HCT116 (cell line): ENCODE results near the gene SOX15. TPM values are rescaled to one million over a fixed set of nuclear protein-coding genes. Genes with fewer than 3 reads are reported as not detected.

Source experiments
- ATAC-seq: fragments of 200-7000 bp; cut with Tn5 transposase; 2 replicates; pipeline ENCODE4 v1.9.1; 2020; ENCODE audit warnings: mild to moderate bottlenecking, moderate library complexity
- BruUV-seq: library from RNA; stranded (reverse); fragments of 400-500 nt; replicated peaks from 2 replicates; lab custom pipeline; 2021; lab: Mats Ljungman, UMichigan
- CTCF ChIA-PET: fragments of 300-600 bp; sonication (Branson Sonifier 250); formaldehyde crosslinking; loops from one replicate; lab custom pipeline; 2021; ENCODE audit warnings: antibody characterized with exemption; lab: Charles Lee
- POLR2A ChIA-PET: fragments of 300-600, 350-600 bp; sonication (Branson Sonifier 250); formaldehyde crosslinking; loops from one replicate; lab custom pipeline; 2021; ENCODE audit warnings: antibody characterized with exemption; lab: Charles Lee
- RAD21 ChIA-PET, 2 experiments: fragments of 300-600 bp; sonication (Branson Sonifier 250); formaldehyde crosslinking; loops; one replicate each; lab custom pipeline; 2023; ENCODE audit warnings: low total read pairs in 2 of 2; ENCODE audit not compliant: uncharacterized antibody in 2 of 2, unreplicated experiment in 2 of 2, low non-redundant PET in 1 of 2; lab: Charles Lee
- DNase-seq: peaks from one replicate; pipeline ENCODE4 v3.0.0-alpha.2; 2010; ENCODE audit warnings: low read depth, low spot score
- H2AFZ ChIP-seq: fragments of 200-600 bp; shearing (Covaris generic), sonication (generic); 2 replicates; pipeline ENCODE4 v1.6.1; 2017; ENCODE audit warnings: low read depth, mixed run types, mixed read lengths, antibody characterized with exemption, low read length; ENCODE audit not compliant: poor library complexity, severe bottlenecking
- H3K27ac ChIP-seq: 2 replicates; pipeline ENCODE4 v1.5.1; 2012; ENCODE audit warnings: low read depth, low read length
- H3K27me3 ChIP-seq: fragments of 200-600 bp; sonication (generic); 2 replicates; pipeline ENCODE4 v1.6.1; 2016; ENCODE audit warnings: mixed run types, low read length, mixed read lengths; ENCODE audit not compliant: insufficient read depth
- H3K36me3 ChIP-seq, 2 experiments: fragments of 200-500 bp in 1 of 2; fragments of 200-600 bp in 1 of 2; sonication (Bioruptor generic) in 1 of 2; sonication (generic) in 1 of 2; 2 replicates each; pipeline versions ENCODE4 v1.5.1 to v1.6.1; 2014 to 2016; ENCODE audit warnings: low read length in 2 of 2, inconsistent platforms in 1 of 2, mixed read lengths in 1 of 2, mixed run types in 1 of 2; ENCODE audit not compliant: insufficient read depth in 2 of 2, control insufficient read depth in 1 of 2
- H3K4me1 ChIP-seq, 2 experiments: fragments of 200-600 bp in 1 of 2; sonication (generic) in 1 of 2; 2 replicates each; pipeline versions ENCODE4 v1.5.1 to v1.6.1; 2012 to 2017; ENCODE audit warnings: low read length in 2 of 2, inconsistent platforms in 1 of 2, mild to moderate bottlenecking in 1 of 2, mixed read lengths in 1 of 2, mixed run types in 1 of 2, moderate library complexity in 1 of 2; ENCODE audit not compliant: insufficient read depth in 2 of 2, control insufficient read depth in 1 of 2
- H3K4me2 ChIP-seq: fragments of 200-600 bp; sonication (generic); 2 replicates; pipeline ENCODE4 v1.6.1; 2017; ENCODE audit warnings: mixed run types, low read length, mixed read lengths
- H3K4me3 ChIP-seq, 2 experiments: fragments of 200-600 bp in 1 of 2; sonication (generic) in 1 of 2; replicated peaks in 1 of 2; 2 replicates each; pipeline ENCODE4 v1.5.1; 2011 to 2016; ENCODE audit warnings: low read length in 2 of 2, control low read depth in 1 of 2, low read depth in 1 of 2, mild to moderate bottlenecking in 1 of 2, mixed read lengths in 1 of 2, mixed run types in 1 of 2
- H3K79me2 ChIP-seq: fragments of 200-600 bp; sonication (generic); 2 replicates; pipeline ENCODE4 v1.6.1; 2017; ENCODE audit warnings: mild to moderate bottlenecking, mixed run types, low read length, moderate library complexity, mixed read lengths; ENCODE audit not compliant: insufficient read depth
- H3K9ac ChIP-seq: fragments of 200-600 bp; sonication (generic); 2 replicates; pipeline ENCODE4 v1.6.1; 2016; ENCODE audit warnings: low read length, mixed read lengths
- H3K9me2 ChIP-seq: fragments of 200-600 bp; sonication (generic), shearing (Covaris generic); 2 replicates; pipeline ENCODE4 v1.6.1; 2017; ENCODE audit warnings: mixed run types, mild to moderate bottlenecking, moderate library complexity; ENCODE audit not compliant: insufficient read depth
- H3K9me3 ChIP-seq, 2 experiments: fragments of 200-500 bp in 1 of 2; fragments of 200-600 bp in 1 of 2; sonication (Bioruptor generic) in 1 of 2; sonication (generic) in 1 of 2; 2 replicates each; pipeline ENCODE4 v1.6.1; 2014 to 2017; ENCODE audit warnings: low read length in 2 of 2, mixed read lengths in 2 of 2, inconsistent platforms in 1 of 2, low read depth in 1 of 2, mild to moderate bottlenecking in 1 of 2, mixed run types in 1 of 2, moderate library complexity in 1 of 2; ENCODE audit not compliant: control insufficient read depth in 1 of 2, insufficient read depth in 1 of 2
- H4K20me1 ChIP-seq: fragments of 200-600 bp; sonication (generic), shearing (Covaris generic); 2 replicates; pipeline ENCODE4 v1.6.1; 2017; ENCODE audit warnings: mixed run types, mild to moderate bottlenecking, moderate library complexity; ENCODE audit not compliant: insufficient read depth
- CEBPB ChIP-seq: IDR thresholded peaks from 2 replicates; pipeline ENCODE4 v1.6.1; 2012; ENCODE audit warnings: low read depth
- ELF1 ChIP-seq: IDR thresholded peaks from 2 replicates; pipeline ENCODE4 v1.6.1; 2012; ENCODE audit warnings: low read depth, borderline replicate concordance
- JUND ChIP-seq: IDR thresholded peaks from 2 replicates; pipeline ENCODE4 v1.6.1; 2012
- POLR2A ChIP-seq: IDR thresholded peaks from 2 replicates; pipeline ENCODE4 v1.7.0; 2011; ENCODE audit warnings: borderline replicate concordance; ENCODE audit not compliant: insufficient read depth, insufficient read length; ENCODE audit errors: extremely low read depth
- POLR2AphosphoS5 ChIP-seq: IDR thresholded peaks from 2 replicates; pipeline ENCODE4 v1.6.1; 2011; ENCODE audit warnings: mild to moderate bottlenecking, low read depth, low read length, moderate library complexity
- TCF7L2 ChIP-seq: IDR thresholded peaks from 2 replicates; pipeline ENCODE4 v1.7.0; 2011; ENCODE audit warnings: borderline replicate concordance, inconsistent platforms; ENCODE audit not compliant: insufficient read depth, insufficient read length; ENCODE audit errors: extremely low read depth
- ZNF274 ChIP-seq: fragments of 200-500 bp; sonication (Bioruptor generic); IDR thresholded peaks from 2 replicates; pipeline ENCODE4 v1.6.1; 2014; ENCODE audit warnings: mild to moderate bottlenecking, low read depth, low read length, inconsistent platforms
- intact Hi-C: fragments of 100-400 bp; cut with micrococcal nuclease; formaldehyde crosslinking; loops from 2 replicates; pipeline ENCODE4 v1.10.0; 2022
- total RNA-seq: library from RNA; stranded (reverse); gene quantifications from one replicate; pipeline ENCODE4 v1.2.1, GENCODE V29; 2021; ENCODE audit not compliant: unreplicated experiment
- TF ChIP-seq, protein P1 (sequence below): IDR thresholded peaks from 2 replicates; pipeline ENCODE4 v1.6.1; 2012; ENCODE audit warnings: low read depth

Gene SOX15
- total RNA-seq, 1 experiment from 2014 or later = 0.69 TPM

DNA sequence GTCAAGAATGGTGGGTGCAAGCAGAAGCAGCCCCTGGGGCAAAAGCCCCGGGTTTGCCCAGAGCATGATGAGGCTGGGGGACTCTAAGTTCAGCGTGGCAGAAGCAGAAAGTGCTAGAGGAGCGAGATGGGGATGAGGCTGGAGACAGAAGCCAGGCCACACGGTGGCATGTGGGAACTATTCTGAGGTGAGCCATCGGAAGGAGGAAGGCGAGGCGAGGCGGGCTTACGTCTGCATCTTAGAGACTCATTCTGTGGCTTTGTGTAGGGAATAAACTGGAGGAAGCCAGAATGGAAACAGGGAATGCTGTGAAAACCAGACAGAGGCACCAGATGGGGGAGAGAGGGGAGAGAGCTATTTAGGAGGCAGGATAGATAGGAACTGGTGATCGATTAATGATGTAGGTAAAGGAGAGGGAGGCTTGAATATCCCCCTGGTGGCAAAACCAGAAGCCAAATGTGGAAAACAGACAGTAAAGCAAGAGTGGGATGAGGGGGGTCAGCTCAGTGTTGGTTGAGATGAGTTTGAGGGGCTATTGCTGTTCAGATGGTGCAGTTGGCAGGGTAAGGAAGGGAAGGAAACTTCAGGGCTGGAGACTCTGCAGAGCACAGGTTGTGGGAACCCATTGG, 34.5 kb downstream of the SOX15 start:
- no TSS peak for BruUV-seq
- Histone ChIP-seq H3K27ac (no peak overlapping the region), H3K79me2 (no peaks in the 10 kb centered on the region), H3K9me2 (no peaks in the 10 kb centered on the region), H3K4me2 (no peak overlapping the region), H3K4me1 (peaks cover 17 to 31% of the 10 kb centered on the region in 2 experiments), H3K9ac (no peak overlapping the region), H3K36me3 (no peaks in the 10 kb centered on the region), H3K27me3 (no peaks in the 10 kb centered on the region), H2AFZ (no peak overlapping the region)
- ChIA-PET POLR2A (no interaction called here), RAD21 (no interaction called here), CTCF (no interaction called here)
- intact Hi-C loops = no loop called here
- no peak for DNase-seq
- no peak for TF ChIP-seq ZNF274
- no peak for TF ChIP-seq POLR2AphosphoS5
- TF ChIP-seq TCF7L2 = no peak
- TF ChIP-seq, protein P1, sequence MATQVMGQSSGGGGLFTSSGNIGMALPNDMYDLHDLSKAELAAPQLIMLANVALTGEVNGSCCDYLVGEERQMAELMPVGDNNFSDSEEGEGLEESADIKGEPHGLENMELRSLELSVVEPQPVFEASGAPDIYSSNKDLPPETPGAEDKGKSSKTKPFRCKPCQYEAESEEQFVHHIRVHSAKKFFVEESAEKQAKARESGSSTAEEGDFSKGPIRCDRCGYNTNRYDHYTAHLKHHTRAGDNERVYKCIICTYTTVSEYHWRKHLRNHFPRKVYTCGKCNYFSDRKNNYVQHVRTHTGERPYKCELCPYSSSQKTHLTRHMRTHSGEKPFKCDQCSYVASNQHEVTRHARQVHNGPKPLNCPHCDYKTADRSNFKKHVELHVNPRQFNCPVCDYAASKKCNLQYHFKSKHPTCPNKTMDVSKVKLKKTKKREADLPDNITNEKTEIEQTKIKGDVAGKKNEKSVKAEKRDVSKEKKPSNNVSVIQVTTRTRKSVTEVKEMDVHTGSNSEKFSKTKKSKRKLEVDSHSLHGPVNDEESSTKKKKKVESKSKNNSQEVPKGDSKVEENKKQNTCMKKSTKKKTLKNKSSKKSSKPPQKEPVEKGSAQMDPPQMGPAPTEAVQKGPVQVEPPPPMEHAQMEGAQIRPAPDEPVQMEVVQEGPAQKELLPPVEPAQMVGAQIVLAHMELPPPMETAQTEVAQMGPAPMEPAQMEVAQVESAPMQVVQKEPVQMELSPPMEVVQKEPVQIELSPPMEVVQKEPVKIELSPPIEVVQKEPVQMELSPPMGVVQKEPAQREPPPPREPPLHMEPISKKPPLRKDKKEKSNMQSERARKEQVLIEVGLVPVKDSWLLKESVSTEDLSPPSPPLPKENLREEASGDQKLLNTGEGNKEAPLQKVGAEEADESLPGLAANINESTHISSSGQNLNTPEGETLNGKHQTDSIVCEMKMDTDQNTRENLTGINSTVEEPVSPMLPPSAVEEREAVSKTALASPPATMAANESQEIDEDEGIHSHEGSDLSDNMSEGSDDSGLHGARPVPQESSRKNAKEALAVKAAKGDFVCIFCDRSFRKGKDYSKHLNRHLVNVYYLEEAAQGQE = no peak
- no peak for TF ChIP-seq CEBPB
- TF ChIP-seq ELF1 = no peak
- TF ChIP-seq POLR2A = no peak
- no peak for TF ChIP-seq JUND
- TF ChIP-seq, all 23 proteins: peak for 0
- Histone ChIP-seq H4K20me1 (no peaks in the 10 kb centered on the region), H3K9me3 (no peaks in the 10 kb centered on the region), H3K4me3 (no peak overlapping the region)
- ATAC-seq = no peak
